ENCODE measurements around the gene STON2.
A peak's percentile ranks its signal among the peaks of the same experiment; 100 is the strongest.
"Not testable (repeated sequence)": the region's sequence is repeated elsewhere in the genome, so short reads cannot be mapped to it uniquely, and the experiment has no call there.

The STON2 gene

DNA sequence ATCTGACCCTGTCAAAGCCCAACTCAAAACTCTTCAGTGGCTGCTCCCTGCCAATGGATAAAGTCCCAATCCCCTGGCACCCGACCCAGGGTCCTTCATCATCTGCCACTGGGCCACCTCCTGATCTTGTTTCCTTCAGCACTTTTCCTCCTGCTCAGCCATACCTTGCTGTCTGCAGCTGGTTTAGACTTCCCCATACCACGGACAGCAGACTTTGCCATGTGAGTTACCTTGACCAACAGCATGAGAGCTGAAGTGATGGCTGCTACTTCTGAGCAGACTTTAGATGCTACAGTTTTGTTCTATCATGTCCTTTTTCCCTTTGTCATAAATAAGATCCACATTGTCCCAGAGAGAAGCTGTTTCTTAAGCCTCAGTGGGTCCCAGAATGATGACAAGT, 33.3 kb upstream of the STON2 start:
- Mint-ChIP-seq H3K36me3 (ENCODE audit: low read depth) (no peaks in the 10 kb centered on the region), H3K27me3 (peaks cover 58% of the 10 kb centered on the region), H3K9me3 (no peaks in the 10 kb centered on the region)

GRCh38 chr14:81432219-81432661, 32.1 kb upstream of the STON2 start:
- peaks cover 11% of the 10 kb centered on the region for H3K4me1 Mint-ChIP-seq (ENCODE audit: low read depth)
- H3K27ac Mint-ChIP-seq, result no peak overlapping the region
- H3K4me3 Mint-ChIP-seq, result no peak overlapping the region
- no peaks in the 10 kb centered on the region for H3K9me3 Mint-ChIP-seq
- no peaks in the 10 kb centered on the region for H3K36me3 Mint-ChIP-seq (ENCODE audit: low read depth)
- H3K27me3 Mint-ChIP-seq, result peaks cover 56% of the 10 kb centered on the region

More for the DNA sequence above, 33.3 kb upstream of the STON2 start:
- Mint-ChIP-seq H3K4me1 (ENCODE audit: low read depth) (peaks cover 13% of the 10 kb centered on the region), H3K27ac (no peak overlapping the region), H3K4me3 (no peak overlapping the region)

- peaks cover 1% of the 10 kb centered on the region for H3K4me1 Mint-ChIP-seq (ENCODE audit: low read depth)
- no peaks in the 10 kb centered on the region for H3K36me3 Mint-ChIP-seq (ENCODE audit: low read depth)
- H3K27me3 Mint-ChIP-seq, result peaks cover 54% of the 10 kb centered on the region
- H3K27ac Mint-ChIP-seq, result no peak overlapping the region
- no peaks in the 10 kb centered on the region for H3K9me3 Mint-ChIP-seq
- no peak overlapping the region for H3K4me3 Mint-ChIP-seq
Measured at GRCh38 chr14:81430235-81430634, 30.1 kb upstream of the STON2 start.

- not testable (repeated sequence) for H3K4me1 Mint-ChIP-seq (ENCODE audit: low read depth); H3K27ac Mint-ChIP-seq; H3K9me3 Mint-ChIP-seq; H3K4me3 Mint-ChIP-seq; H3K36me3 Mint-ChIP-seq (ENCODE audit: low read depth)
- H3K27me3 Mint-ChIP-seq, result peaks cover 50% of the 10 kb centered on the region
Measured at GRCh38 chr14:81429749-81430148, 29.6 kb upstream of the STON2 start.

GRCh38 chr14:81429028-81429427, 28.9 kb upstream of the STON2 start:
- Mint-ChIP-seq H3K36me3 (ENCODE audit: low read depth) (no peaks in the 10 kb centered on the region), H3K27ac (no peak overlapping the region), H3K27me3 (peaks cover 42% of the 10 kb centered on the region), H3K4me1 (ENCODE audit: low read depth) (no peaks in the 10 kb centered on the region), H3K4me3 (no peak overlapping the region), H3K9me3 (no peaks in the 10 kb centered on the region)

DNA sequence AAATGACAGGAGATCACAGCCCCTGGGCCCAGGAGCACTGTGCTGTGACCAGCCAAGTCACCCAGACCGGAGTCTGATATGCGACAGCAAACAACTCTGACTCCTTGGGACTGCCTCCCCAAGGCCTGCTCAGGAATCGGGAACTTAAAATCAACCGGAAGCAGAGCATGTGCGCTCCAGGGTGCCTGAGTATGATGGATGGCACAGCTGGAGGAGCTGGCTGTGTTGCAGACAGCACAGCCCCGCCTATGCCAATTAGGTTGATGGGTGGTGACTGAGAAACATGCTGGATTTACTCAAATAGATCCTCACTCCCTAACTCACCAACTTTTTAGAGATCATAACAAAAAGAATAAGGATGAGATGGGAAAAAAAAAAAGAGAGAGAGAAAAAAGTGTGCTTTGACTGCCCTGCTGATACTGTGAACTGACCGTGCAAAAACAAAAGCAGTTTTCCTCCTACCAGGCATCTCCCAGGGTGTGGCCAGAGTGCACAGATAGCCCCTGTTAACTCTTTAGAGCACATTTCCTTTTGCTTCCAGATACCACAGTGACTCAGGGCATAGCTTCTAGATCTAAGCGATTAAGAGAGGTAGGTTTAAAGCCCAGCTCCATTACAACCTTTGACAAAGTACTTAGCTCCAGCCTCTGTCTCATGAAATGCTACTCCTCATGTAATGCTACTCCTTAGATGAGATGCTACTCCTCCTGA, 27.4 kb upstream of the STON2 start:
- Mint-ChIP-seq H3K4me3 (no peak overlapping the region), H3K9me3 (no peaks in the 10 kb centered on the region), H3K27ac (peak overlapping the region; percentile 41), H3K36me3 (ENCODE audit: low read depth) (no peaks in the 10 kb centered on the region), H3K27me3 (peaks cover 27% of the 10 kb centered on the region), H3K4me1 (ENCODE audit: low read depth) (no peaks in the 10 kb centered on the region)

DNA sequence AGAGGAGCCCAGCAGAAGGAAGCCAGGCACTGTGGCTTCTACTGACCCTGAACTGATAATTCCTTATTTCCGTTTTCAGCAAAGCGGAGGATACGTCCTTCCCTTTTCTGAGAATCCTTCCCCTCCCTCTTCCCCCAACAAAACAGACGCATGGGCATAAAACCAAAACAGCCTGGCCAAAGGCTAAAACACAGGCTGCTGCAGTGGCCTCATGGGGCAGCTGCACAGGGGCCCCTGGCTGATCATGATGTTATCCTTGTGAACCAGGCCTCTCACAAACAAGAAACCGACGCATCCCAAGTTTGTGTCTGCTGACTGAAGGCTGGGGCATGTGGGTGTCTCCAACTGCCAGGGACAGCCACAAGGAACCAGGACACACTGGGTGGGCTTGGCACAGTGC, 23.4 kb upstream of the STON2 start:
- no peaks in the 10 kb centered on the region for H3K4me1 Mint-ChIP-seq (ENCODE audit: low read depth)
- H3K36me3 Mint-ChIP-seq (ENCODE audit: low read depth), result no peaks in the 10 kb centered on the region
- no peak overlapping the region for H3K4me3 Mint-ChIP-seq
- peaks cover 17% of the 10 kb centered on the region for H3K27me3 Mint-ChIP-seq
- no peaks in the 10 kb centered on the region for H3K9me3 Mint-ChIP-seq
- H3K27ac Mint-ChIP-seq, result no peak overlapping the region

GRCh38 chr14:81418057-81418790, 18.1 kb upstream of the STON2 start:
- Mint-ChIP-seq H3K27me3 (peaks cover 11% of the 10 kb centered on the region), H3K9me3 (peaks cover 8% of the 10 kb centered on the region), H3K27ac (no peak overlapping the region), H3K36me3 (ENCODE audit: low read depth) (no peaks in the 10 kb centered on the region), H3K4me1 (ENCODE audit: low read depth) (no peaks in the 10 kb centered on the region), H3K4me3 (no peak overlapping the region)

DNA sequence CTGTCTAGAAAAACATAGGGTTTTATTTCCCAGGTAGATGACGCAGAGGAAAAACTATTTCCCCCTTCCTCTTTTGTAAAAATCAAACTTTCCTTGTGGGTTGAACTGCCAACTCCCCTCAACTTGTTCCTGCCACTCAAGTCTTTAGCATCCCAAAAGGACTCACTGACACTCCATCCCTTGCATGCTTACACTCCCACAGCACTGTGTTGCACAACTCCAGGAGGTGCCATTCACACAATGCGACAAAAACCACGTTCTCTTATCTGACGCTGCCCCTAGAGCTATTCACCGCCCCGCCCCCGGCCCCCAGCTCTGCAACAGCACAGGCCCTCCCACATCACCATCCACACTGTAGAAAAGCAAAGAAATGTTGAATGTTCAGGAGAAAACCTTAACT, 16.9 kb upstream of the STON2 start:
- no peaks in the 10 kb centered on the region for H3K36me3 Mint-ChIP-seq (ENCODE audit: low read depth)
- peaks cover 11% of the 10 kb centered on the region for H3K27me3 Mint-ChIP-seq
- H3K4me1 Mint-ChIP-seq (ENCODE audit: low read depth), result no peaks in the 10 kb centered on the region
- peaks cover 8% of the 10 kb centered on the region for H3K9me3 Mint-ChIP-seq
- H3K4me3 Mint-ChIP-seq, result no peak overlapping the region
- no peak overlapping the region for H3K27ac Mint-ChIP-seq

GRCh38 chr14:81416194-81416952, 16.2 kb upstream of the STON2 start:
- H3K36me3 Mint-ChIP-seq (ENCODE audit: low read depth), result no peaks in the 10 kb centered on the region
- no peak overlapping the region for H3K4me3 Mint-ChIP-seq
- no peak overlapping the region for H3K27ac Mint-ChIP-seq
- no peaks in the 10 kb centered on the region for H3K4me1 Mint-ChIP-seq (ENCODE audit: low read depth)
- H3K27me3 Mint-ChIP-seq, result peaks cover 11% of the 10 kb centered on the region
- peaks cover 8% of the 10 kb centered on the region for H3K9me3 Mint-ChIP-seq

- Mint-ChIP-seq H3K27ac (no peak overlapping the region), H3K4me1 (ENCODE audit: low read depth) (no peaks in the 10 kb centered on the region)
Measured at GRCh38 chr14:81415781-81416180, 15.7 kb upstream of the STON2 start.

DNA sequence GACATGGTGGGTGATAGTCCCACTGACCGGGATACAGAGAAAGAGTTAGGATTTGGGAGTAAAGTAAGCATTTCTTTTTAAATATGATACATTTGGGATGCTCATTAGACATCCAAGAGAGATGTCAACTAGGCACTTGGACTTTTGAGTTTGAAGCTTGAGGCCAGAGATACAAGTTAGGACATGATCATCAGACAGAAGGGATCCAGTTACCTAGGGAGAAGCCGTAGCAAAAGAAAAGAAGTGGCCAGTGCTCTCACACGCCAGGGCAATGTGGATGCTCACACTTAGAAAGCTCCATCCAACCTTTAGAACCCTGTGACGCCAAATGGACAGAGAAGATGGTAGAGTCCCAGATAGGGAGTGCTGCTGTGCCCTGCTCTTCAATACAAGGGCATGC, 14.0 kb upstream of the STON2 start:
- Mint-ChIP-seq H3K27ac (no peak overlapping the region), H3K36me3 (ENCODE audit: low read depth) (no peaks in the 10 kb centered on the region), H3K27me3 (peaks cover 17% of the 10 kb centered on the region), H3K4me3 (no peak overlapping the region), H3K9me3 (peaks cover 8% of the 10 kb centered on the region), H3K4me1 (ENCODE audit: low read depth) (no peaks in the 10 kb centered on the region)

More at GRCh38 chr14:81415781-81416180, 15.7 kb upstream of the STON2 start:
- Mint-ChIP-seq H3K36me3 (ENCODE audit: low read depth) (no peaks in the 10 kb centered on the region), H3K9me3 (peaks cover 8% of the 10 kb centered on the region), H3K27me3 (peaks cover 15% of the 10 kb centered on the region), H3K4me3 (no peak overlapping the region)

GRCh38 chr14:81412779-81413178, 12.7 kb upstream of the STON2 start:
- Mint-ChIP-seq H3K9me3 (peaks cover 8% of the 10 kb centered on the region), H3K27me3 (peaks cover 17% of the 10 kb centered on the region), H3K36me3 (ENCODE audit: low read depth) (no peaks in the 10 kb centered on the region)

GRCh38 chr14:81408595-81408994, 8.5 kb upstream of the STON2 start:
- no peak overlapping the region for H3K27ac Mint-ChIP-seq
- H3K4me1 Mint-ChIP-seq (ENCODE audit: low read depth), result no peaks in the 10 kb centered on the region
- no peak overlapping the region for H3K4me3 Mint-ChIP-seq
- no peaks in the 10 kb centered on the region for H3K9me3 Mint-ChIP-seq
- no peaks in the 10 kb centered on the region for H3K36me3 Mint-ChIP-seq (ENCODE audit: low read depth)
- peaks cover 24% of the 10 kb centered on the region for H3K27me3 Mint-ChIP-seq

More at GRCh38 chr14:81412779-81413178, 12.7 kb upstream of the STON2 start:
- Mint-ChIP-seq H3K4me1 (ENCODE audit: low read depth) (no peaks in the 10 kb centered on the region), H3K27ac (no peak overlapping the region), H3K4me3 (no peak overlapping the region)

- no peaks in the 10 kb centered on the region for H3K9me3 Mint-ChIP-seq
- no peaks in the 10 kb centered on the region for H3K36me3 Mint-ChIP-seq (ENCODE audit: low read depth)
- no peak overlapping the region for H3K4me3 Mint-ChIP-seq
- peaks cover 31% of the 10 kb centered on the region for H3K27me3 Mint-ChIP-seq
- peaks cover 4% of the 10 kb centered on the region for H3K4me1 Mint-ChIP-seq (ENCODE audit: low read depth)
- H3K27ac Mint-ChIP-seq, result no peak overlapping the region
Measured at GRCh38 chr14:81406863-81407262, 6.7 kb upstream of the STON2 start.

Data from stimulated activated naive CD8-positive, alpha-beta T cell treated with anti-CD3 and anti-CD28 coated beads, Interleukin-15, Interleukin-2, amounts not matched to agents 100 ng/mL and 50 ng/mL, for 24 hours (primary cell).